Lower lobe of right lung (tissue), 2 donors: ENCODE measurements around the gene AFF3. TPM values are rescaled to one million over a fixed set of nuclear protein-coding genes. Genes with fewer than 3 reads are reported as not detected.

Source experiments
- ATAC-seq, 2 donors: fragments of 200-7000 bp; cut with Tn5 transposase; one replicate each; pipeline ENCODE4 v1.9.1; 2020 to 2022; ENCODE audit warnings: mild to moderate bottlenecking in 2 of 2, moderate library complexity in 2 of 2
- DNase-seq: peaks from one replicate; pipeline ENCODE4 v3.0.0-alpha.2; 2020
- H3K27ac ChIP-seq: fragments of 200-600 bp; one replicate; pipeline ENCODE4 v1.8.0; 2022
- H3K27me3 ChIP-seq: fragments of 200-600 bp; one replicate; pipeline ENCODE4 v1.8.0; 2022; ENCODE audit warnings: low read depth
- H3K36me3 ChIP-seq: fragments of 200-600 bp; one replicate; pipeline ENCODE4 v1.8.0; 2022; ENCODE audit warnings: mild to moderate bottlenecking
- H3K4me1 ChIP-seq: fragments of 200-600 bp; one replicate; pipeline ENCODE4 v1.8.0; 2022
- H3K4me3 ChIP-seq: fragments of 200-600 bp; one replicate; pipeline ENCODE4 v1.8.0; 2022; ENCODE audit warnings: mild to moderate bottlenecking
- H3K9me3 ChIP-seq: fragments of 200-600 bp; one replicate; pipeline ENCODE4 v1.8.0; 2022
- CTCF ChIP-seq: fragments of 200-600 bp; IDR thresholded peaks from one replicate; pipeline ENCODE4 v1.8.0; 2022; ENCODE audit warnings: antibody characterized with exemption, mild to moderate bottlenecking
- intact Hi-C: fragments of 100-400 bp; cut with DNase I; formaldehyde crosslinking; loops from one replicate; pipeline ENCODE4 v1.11.0; 2022
- total RNA-seq: library from RNA; stranded (reverse); fragmentation: NEBNext Ultra II Directional; extraction: Animal tissue kit (Norgen Biotek cat#: 25700); gene quantifications from one replicate; pipeline ENCODE4 v1.2.1, GENCODE V29; 2021
- donor health status: DM: no; HTN: yes; CAD: no; lungs with severe emphysema.

Gene AFF3
- total RNA-seq, 1 donor from 2014 or later, result 57.3 TPM

- Histone ChIP-seq H3K9me3 (no peaks in the 10 kb centered on the region), H3K4me3 (no peak overlapping the region), H3K27ac (no peak overlapping the region), H3K36me3 (no peaks in the 10 kb centered on the region), H3K27me3 (no peaks in the 10 kb centered on the region), H3K4me1 (no peaks in the 10 kb centered on the region)
- TF ChIP-seq CTCF, result no peak
- intact Hi-C loops, result no loop called here
- ATAC-seq (no peak), DNase-seq (no peak)
Observed at GRCh38 chr2:99609851-99610381, 532.5 kb downstream of the AFF3 start.

DNA sequence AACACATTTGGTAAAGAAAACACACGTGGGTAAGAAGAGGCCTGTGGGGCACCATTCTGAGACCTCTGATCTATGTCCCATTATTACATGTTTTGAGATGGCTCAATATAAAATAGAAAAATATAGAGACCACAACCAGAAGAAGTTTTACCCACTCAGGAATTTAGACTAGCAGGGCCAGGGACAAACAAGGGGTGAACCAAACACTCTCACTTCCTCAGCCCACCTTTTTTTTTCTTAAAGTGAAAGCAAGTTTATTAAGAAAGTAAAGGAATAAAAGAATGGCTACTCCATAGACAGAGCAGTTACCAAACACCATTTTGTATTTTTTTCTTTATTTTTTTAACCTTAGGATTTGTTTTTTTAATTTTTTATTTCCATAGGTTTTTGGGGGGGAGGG lies 533.5 kb downstream of the AFF3 start:
- Histone ChIP-seq H3K9me3 (no peaks in the 10 kb centered on the region), H3K36me3 (no peaks in the 10 kb centered on the region), H3K27me3 (no peaks in the 10 kb centered on the region), H3K4me1 (no peaks in the 10 kb centered on the region), H3K27ac (no peak overlapping the region), H3K4me3 (no peak overlapping the region)
- TF ChIP-seq CTCF, result no peak
- intact Hi-C loops, result no loop called here
- no peak for DNase-seq
- ATAC-seq, result no peak

- intact Hi-C loops, result no loop called here
- Histone ChIP-seq H3K9me3 (no peaks in the 10 kb centered on the region), H3K27ac (no peak overlapping the region), H3K4me1 (no peaks in the 10 kb centered on the region), H3K36me3 (no peaks in the 10 kb centered on the region), H3K27me3 (no peaks in the 10 kb centered on the region), H3K4me3 (no peak overlapping the region)
- TF ChIP-seq CTCF, result no peak
- no peak for DNase-seq
- no peak for ATAC-seq
Observed at GRCh38 chr2:99607861-99608491, 534.4 kb downstream of the AFF3 start.

- H3K27ac ChIP-seq, result no peak overlapping the region
- DNase-seq (no peak), ATAC-seq (no peak)
- H3K4me3 ChIP-seq, result no peak overlapping the region
- H3K27me3 ChIP-seq, result no peaks in the 10 kb centered on the region
- H3K4me1 ChIP-seq, result no peaks in the 10 kb centered on the region
- no peak for TF ChIP-seq CTCF
- H3K36me3 ChIP-seq, result no peaks in the 10 kb centered on the region
- no peaks in the 10 kb centered on the region for H3K9me3 ChIP-seq
- intact Hi-C loops, result no loop called here
Observed at GRCh38 chr2:99607454-99607853, 534.9 kb downstream of the AFF3 start.

GRCh38 chr2:99605036-99605435 lies 537.4 kb downstream of the AFF3 start:
- H3K4me3 ChIP-seq, result no peak overlapping the region
- H3K9me3 ChIP-seq, result no peaks in the 10 kb centered on the region
- H3K36me3 ChIP-seq, result no peaks in the 10 kb centered on the region
- no peak for TF ChIP-seq CTCF
- no peaks in the 10 kb centered on the region for H3K4me1 ChIP-seq
- H3K27me3 ChIP-seq, result no peaks in the 10 kb centered on the region
- intact Hi-C loops, result no loop called here
- ATAC-seq (no peak), DNase-seq (no peak)
- H3K27ac ChIP-seq, result no peak overlapping the region
